Measurements from ENCODE around the gene DYNC2I2. TPM values are rescaled to one million over a fixed set of nuclear protein-coding genes. Genes with fewer than 3 reads are reported as not detected.

Gene DYNC2I2
- total RNA-seq, 3 donors from 2014 or later = 27.4 to 37.4 (median 32.0) TPM

DNA sequence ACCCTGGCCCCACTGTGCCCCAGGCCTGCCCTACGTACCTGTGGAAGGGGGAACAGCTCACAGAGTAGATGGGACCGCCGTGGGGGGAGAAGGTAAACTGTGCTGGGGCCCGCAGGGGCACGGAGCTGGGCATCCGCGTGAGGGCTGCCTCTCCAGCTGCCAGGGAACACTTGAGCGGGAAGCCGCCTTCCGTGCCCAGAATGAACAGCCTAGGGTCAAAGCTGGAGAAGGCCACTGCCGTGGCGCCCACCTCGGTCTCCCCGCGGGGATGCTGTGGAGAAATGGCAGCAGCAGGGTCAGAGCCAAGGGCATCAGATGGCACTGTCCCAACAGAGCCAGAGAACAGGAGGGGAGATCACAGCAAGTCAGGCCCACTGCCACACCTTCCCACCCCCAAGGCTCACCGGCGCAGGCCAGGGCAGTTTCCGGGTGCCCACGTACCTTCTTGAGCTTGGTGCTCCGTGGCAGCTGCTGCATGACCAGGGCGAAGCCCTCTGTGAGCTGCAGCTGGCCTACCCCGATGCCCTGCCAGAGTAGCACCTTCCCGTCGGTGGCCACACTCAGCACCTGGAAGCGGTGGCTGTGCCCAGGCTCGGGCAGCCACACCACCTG, 21.9 kb downstream of the DYNC2I2 start:
- no peak for ATAC-seq
- Mint-ChIP-seq H3K4me3 (no peak overlapping the region), H3K9me3 (no peaks in the 10 kb centered on the region), H3K36me3 (ENCODE audit: insufficient read depth) (peaks cover 13% of the 10 kb centered on the region), H3K27me3 (ENCODE audit: low read depth) (no peaks in the 10 kb centered on the region), H3K4me1 (ENCODE audit: low read depth) (no peaks in the 10 kb centered on the region)
- DNase-seq = no peak

DNA sequence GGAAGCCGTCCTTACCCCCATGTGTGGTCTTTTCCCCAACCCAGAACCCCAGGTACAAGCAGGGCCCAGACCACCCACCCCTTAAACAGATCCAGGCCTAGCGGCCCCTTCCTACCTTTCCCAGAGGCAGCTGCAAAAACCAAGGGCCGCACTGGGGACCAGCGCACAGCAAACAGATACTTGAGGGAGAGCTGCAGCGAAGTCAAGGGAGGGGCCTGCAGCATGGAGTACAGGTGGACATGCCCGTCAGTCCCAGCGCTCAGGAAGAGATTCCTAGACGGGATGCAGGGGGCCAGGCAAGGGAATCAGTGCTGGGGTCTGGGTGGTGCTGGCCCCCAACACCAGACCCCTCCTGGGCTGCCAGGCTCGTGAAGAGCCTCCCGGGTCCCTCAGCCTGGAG, 22.5 kb downstream of the DYNC2I2 start:
- DNase-seq (no peak), ATAC-seq (no peak)
- no peaks in the 10 kb centered on the region for H3K9me3 Mint-ChIP-seq
- no peak overlapping the region for H3K4me3 Mint-ChIP-seq
- H3K36me3 Mint-ChIP-seq (ENCODE audit: insufficient read depth) = peaks cover 20% of the 10 kb centered on the region
- H3K4me1 Mint-ChIP-seq (ENCODE audit: low read depth) = no peaks in the 10 kb centered on the region
- H3K27me3 Mint-ChIP-seq (ENCODE audit: low read depth) = no peaks in the 10 kb centered on the region

DNA sequence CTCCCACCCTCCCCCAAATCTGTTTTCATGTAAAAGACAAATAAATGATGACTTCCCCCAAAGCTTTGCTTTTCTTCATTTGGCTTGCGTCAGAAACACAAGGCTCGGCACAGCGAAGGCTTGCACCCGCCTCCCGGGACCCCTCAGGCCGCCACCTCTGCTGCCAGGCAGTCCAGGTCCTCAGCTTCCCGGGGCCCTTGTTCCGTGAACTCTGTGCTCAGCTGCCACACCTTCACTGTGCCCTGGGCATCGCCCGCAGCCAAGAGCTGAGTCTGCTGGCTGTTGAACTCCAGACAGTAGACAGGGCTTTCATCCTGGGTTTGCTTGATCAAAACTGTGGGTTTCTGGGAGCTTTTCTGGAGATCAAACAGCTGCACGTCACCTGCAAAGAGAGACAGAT, 23.0 kb downstream of the DYNC2I2 start:
- Mint-ChIP-seq H3K4me1 (ENCODE audit: low read depth) (no peaks in the 10 kb centered on the region), H3K4me3 (no peak overlapping the region), H3K27me3 (ENCODE audit: low read depth) (no peaks in the 10 kb centered on the region), H3K9me3 (no peaks in the 10 kb centered on the region), H3K36me3 (ENCODE audit: insufficient read depth) (peaks cover 22% of the 10 kb centered on the region)
- no peak for ATAC-seq
- no peak for DNase-seq

DNA sequence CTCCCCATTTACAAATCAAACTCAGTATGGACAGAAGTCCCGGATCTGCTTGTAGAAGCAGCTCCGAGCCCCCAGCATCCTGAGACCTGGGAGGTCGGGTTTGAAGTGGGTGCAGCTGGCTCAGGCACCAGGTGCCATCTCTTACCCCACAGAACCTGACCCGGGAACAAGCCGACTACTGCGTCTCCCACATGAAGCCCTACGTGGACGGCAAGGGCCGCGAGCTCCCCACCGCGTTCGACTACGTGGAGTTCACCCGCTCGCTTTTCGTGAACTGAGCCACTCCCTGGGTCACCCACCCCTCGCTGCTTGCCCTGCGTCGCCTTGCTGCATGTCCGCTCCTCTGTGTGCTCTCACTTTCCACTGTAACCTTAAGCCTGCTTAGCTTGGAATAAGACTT, 23.6 kb downstream of the DYNC2I2 start:
- Mint-ChIP-seq H3K27me3 (ENCODE audit: low read depth) (no peaks in the 10 kb centered on the region), H3K4me1 (ENCODE audit: low read depth) (no peaks in the 10 kb centered on the region), H3K9me3 (no peaks in the 10 kb centered on the region), H3K36me3 (ENCODE audit: insufficient read depth) (peaks cover 23% of the 10 kb centered on the region), H3K4me3 (no peak overlapping the region)
- ATAC-seq (no peak), DNase-seq (no peak)

DNA sequence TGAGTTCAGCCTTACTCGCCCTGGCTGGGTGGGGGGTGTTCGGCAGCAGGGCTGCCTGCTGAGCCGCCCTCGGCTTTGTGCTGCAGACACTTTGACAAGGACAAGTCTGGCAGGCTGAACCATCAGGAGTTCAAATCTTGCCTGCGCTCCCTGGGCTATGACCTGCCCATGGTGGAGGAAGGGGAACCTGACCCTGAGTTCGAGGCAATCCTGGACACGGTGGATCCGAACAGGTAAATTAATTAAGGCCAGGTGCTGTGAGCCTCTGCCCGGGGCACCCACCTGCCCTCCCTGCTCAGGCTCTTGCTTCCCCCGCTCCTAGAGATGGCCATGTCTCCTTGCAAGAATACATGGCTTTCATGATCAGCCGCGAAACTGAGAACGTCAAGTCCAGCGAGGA, 24.2 kb downstream of the DYNC2I2 start:
- Mint-ChIP-seq H3K4me3 (no peak overlapping the region), H3K9me3 (no peaks in the 10 kb centered on the region), H3K27me3 (ENCODE audit: low read depth) (no peaks in the 10 kb centered on the region), H3K4me1 (ENCODE audit: low read depth) (no peaks in the 10 kb centered on the region), H3K36me3 (ENCODE audit: insufficient read depth) (peaks cover 28% of the 10 kb centered on the region)
- ATAC-seq = no peak
- DNase-seq = no peak

DNA sequence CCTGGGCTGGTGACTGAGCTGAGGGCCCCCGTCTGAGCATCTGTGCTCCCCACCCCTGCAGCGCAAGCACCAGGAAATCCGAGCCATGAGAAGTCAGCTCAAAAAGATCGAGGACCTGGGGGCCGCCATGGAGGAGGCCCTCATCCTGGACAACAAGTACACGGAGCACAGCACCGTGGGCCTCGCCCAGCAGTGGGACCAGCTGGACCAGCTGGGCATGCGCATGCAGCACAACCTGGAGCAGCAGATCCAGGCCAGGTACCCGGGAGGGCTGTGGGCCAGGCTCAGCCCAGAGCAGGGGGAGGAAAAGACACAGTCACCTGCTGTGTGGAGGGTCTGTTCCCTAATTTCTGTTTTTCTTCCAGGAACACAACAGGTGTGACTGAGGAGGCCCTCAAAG, 24.6 kb downstream of the DYNC2I2 start:
- Mint-ChIP-seq H3K36me3 (ENCODE audit: insufficient read depth) (peaks cover 29% of the 10 kb centered on the region), H3K27me3 (ENCODE audit: low read depth) (no peaks in the 10 kb centered on the region), H3K4me1 (ENCODE audit: low read depth) (no peaks in the 10 kb centered on the region), H3K9me3 (no peaks in the 10 kb centered on the region), H3K4me3 (no peak overlapping the region)
- no peak for DNase-seq
- no peak for ATAC-seq

DNA sequence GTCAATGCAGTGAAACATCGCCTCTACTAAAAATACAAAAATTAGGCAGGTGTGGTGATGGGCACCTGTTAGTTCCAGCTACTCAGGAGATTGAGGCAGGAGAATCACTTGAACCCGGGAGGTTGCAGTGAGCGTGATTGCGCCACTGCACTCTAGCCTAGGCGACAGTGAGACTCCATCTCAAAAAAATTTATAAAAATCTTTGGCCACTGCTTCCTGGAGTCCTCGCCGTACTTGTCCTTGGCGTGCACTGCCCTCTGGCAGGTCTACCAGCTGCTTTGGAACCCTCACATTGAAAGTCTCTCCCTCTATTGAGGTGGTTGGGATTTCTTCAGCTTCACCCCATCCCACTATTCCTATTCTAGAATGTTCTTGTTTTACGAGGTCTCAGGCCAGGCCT, 25.0 kb downstream of the DYNC2I2 start:
- no peak for ATAC-seq
- no peak for DNase-seq
- Mint-ChIP-seq H3K4me1 (ENCODE audit: low read depth) (no peaks in the 10 kb centered on the region), H3K36me3 (ENCODE audit: insufficient read depth) (peaks cover 31% of the 10 kb centered on the region), H3K9me3 (no peaks in the 10 kb centered on the region), H3K4me3 (no peak overlapping the region), H3K27me3 (ENCODE audit: low read depth) (no peaks in the 10 kb centered on the region)

DNA sequence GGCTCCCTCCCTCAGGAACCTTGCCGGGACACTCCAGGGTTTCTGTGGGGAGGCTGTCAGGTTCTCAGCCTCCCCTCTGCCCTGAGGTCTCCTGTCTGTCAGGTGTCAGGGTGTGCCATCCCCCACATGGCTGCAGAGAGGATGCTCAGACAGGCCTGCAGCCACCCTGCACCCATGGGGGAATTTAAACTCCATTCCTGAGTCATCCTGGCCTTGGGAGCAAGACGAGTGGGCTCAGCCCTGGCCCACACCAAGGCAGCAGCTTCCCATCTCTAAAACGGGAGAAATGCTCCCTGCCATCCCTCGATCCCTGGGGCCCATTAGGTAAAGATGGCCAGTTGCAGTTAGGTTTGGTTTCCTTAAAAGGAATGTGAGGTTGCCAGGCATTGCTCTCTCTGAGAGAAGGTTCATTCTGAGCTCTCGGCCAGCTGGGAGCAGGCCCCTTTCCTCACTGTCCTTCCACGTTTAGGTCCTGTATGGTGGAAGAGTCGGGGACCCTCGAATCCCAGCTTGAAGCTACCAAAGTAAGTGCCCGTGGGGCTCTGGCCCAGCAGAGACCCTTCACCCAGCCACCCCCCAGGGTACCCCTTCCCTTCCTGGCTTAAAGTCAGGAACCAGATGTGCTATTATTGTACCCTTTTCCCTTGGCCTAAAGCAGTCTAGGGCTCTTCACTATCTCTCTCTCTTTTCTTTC, 26.6 kb downstream of the DYNC2I2 start:
- Mint-ChIP-seq H3K36me3 (ENCODE audit: insufficient read depth) (peaks cover 39% of the 10 kb centered on the region), H3K27me3 (ENCODE audit: low read depth) (no peaks in the 10 kb centered on the region), H3K4me1 (ENCODE audit: low read depth) (no peaks in the 10 kb centered on the region), H3K4me3 (no peak overlapping the region), H3K9me3 (no peaks in the 10 kb centered on the region)
- DNase-seq = no peak
- no peak for ATAC-seq

DNA sequence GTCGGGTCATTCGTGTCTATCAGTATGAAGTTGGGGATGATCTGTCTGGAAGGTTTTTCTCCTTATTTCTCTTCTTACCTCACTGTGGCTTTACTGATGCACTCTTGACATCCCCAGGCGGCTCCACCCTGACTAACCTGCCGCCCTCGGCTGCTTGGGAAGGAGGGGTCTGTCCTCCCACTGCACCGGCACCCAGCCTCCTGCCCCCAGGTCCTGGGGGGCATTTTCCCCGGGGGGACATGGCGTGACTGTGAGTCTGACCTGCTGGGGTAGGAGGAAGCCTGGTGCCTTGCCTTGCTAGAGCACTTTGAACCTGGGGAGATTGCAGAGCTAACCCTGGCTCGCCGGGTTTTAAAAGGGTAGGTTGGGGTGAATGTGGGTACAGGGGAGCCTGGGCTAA, 27.5 kb downstream of the DYNC2I2 start:
- H3K4me1 Mint-ChIP-seq (ENCODE audit: low read depth) = no peaks in the 10 kb centered on the region
- ATAC-seq (no peak), DNase-seq (no peak)
- no peaks in the 10 kb centered on the region for H3K9me3 Mint-ChIP-seq
- H3K36me3 Mint-ChIP-seq (ENCODE audit: insufficient read depth) = peaks cover 48% of the 10 kb centered on the region
- no peak overlapping the region for H3K4me3 Mint-ChIP-seq
- H3K27me3 Mint-ChIP-seq (ENCODE audit: low read depth) = no peaks in the 10 kb centered on the region

DNA sequence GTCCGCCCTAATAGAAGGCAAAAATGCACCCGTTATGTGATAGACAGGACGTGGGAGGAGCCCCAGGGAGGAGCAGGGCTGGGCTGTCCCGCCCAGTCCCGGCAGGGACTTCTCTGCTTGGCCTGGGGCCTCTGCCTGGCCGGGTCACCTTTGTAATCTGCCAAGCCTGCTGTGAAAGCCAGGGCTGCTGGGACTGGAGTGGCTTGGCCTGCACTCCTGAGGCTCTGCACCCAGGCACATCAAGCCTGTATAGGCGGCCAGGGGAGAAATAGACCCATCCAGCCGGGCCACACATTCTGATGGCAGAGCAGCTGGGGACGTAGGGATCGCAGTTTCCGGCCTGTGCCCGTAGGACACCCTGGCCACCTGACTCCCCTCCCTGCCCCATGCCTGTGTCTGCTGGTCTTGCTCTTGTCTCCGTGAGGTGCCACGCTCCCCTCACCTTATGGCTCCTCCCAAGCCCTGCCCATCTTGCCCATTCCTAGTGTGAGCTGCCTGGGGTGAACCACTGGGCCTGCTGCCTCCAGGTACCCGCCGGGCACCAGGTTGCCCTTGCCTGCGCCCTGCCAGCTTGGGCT, 28.1 kb downstream of the DYNC2I2 start:
- H3K4me3 Mint-ChIP-seq = no peak overlapping the region

DNA sequence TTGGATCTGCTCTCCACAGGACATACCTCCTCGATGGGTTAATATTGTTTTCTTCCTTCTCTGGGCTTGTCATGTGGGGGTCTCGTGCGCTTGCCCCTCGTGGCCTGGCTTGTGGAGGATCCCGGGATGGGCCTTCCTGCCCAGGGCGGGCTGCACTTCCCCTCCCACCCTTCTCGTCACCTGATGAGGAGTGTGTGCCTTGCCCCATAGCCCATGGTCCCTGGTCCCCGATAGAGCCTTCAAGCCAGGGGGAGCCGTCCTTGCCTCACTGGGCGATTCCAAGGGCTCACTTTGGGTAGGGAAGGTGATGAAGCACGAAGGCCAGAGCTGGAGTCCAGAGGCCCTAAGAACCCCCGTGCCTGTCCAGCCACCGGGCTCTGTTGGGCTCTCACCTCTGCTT, 28.7 kb downstream of the DYNC2I2 start:
- H3K9me3 Mint-ChIP-seq = no peaks in the 10 kb centered on the region
- ATAC-seq (no peak), DNase-seq (no peak)
- no peaks in the 10 kb centered on the region for H3K27me3 Mint-ChIP-seq (ENCODE audit: low read depth)
- H3K4me3 Mint-ChIP-seq = no peak overlapping the region
- no peaks in the 10 kb centered on the region for H3K4me1 Mint-ChIP-seq (ENCODE audit: low read depth)
- H3K36me3 Mint-ChIP-seq (ENCODE audit: insufficient read depth) = peaks cover 44% of the 10 kb centered on the region

More for the DNA sequence above, 28.1 kb downstream of the DYNC2I2 start:
- no peaks in the 10 kb centered on the region for H3K4me1 Mint-ChIP-seq (ENCODE audit: low read depth)
- no peaks in the 10 kb centered on the region for H3K9me3 Mint-ChIP-seq
- H3K27me3 Mint-ChIP-seq (ENCODE audit: low read depth) = no peaks in the 10 kb centered on the region
- ATAC-seq (no peak), DNase-seq (no peak)
- H3K36me3 Mint-ChIP-seq (ENCODE audit: insufficient read depth) = peaks cover 49% of the 10 kb centered on the region

DNA sequence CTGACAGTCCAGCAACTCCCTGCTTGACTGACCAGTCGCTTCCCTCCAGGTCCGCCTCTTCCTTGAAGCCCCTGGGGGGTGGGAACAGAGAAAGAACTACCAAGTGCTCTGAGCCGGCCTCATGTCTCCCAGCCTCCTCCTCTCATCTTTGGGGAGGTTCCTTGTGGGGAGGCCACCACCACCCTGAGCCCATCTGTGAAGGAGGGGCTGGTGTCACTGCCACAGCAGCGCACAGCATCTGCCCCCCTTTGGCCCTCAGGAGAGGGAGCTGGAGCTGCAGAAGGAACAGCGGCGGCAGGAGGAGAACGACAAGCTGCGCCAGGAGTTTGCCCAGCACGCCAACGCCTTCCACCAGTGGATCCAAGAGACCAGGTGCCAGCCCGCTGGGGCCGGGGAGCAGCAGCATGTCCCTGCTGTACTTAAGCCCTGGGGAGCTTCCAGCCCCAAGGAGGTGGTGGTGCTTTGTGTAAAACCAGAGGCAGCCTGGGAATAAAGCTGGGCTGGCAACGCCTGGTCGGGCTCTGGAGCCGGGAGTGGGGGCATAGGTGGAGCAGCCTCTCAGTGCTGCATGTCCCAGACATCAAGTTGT, 29.4 kb downstream of the DYNC2I2 start:
- H3K27me3 Mint-ChIP-seq (ENCODE audit: low read depth) = no peaks in the 10 kb centered on the region
- ATAC-seq = no peak

DNA sequence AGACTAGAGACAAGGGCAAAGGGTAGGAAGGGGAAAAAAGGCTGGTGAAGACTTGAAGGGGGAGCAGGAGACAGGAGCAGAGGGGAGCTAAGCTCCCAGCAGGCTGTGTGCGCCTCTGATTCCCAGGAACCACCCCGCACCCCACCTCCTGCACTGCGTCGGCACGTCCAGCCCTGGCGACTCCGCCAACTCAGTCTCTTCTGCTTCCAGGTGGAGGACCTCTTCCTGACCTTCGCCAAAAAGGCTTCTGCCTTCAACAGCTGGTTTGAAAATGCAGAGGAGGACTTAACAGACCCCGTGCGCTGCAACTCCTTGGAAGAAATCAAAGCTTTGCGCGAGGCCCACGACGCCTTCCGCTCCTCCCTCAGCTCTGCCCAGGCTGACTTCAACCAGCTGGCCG, 30.5 kb downstream of the DYNC2I2 start:
- peaks cover 41% of the 10 kb centered on the region for H3K36me3 Mint-ChIP-seq (ENCODE audit: insufficient read depth)
- no peak for ATAC-seq
- no peaks in the 10 kb centered on the region for H3K27me3 Mint-ChIP-seq (ENCODE audit: low read depth)

More for the DNA sequence above, 29.4 kb downstream of the DYNC2I2 start:
- H3K4me3 Mint-ChIP-seq = no peak overlapping the region
- peaks cover 42% of the 10 kb centered on the region for H3K36me3 Mint-ChIP-seq (ENCODE audit: insufficient read depth)
- no peak for DNase-seq
- no peaks in the 10 kb centered on the region for H3K9me3 Mint-ChIP-seq
- no peaks in the 10 kb centered on the region for H3K4me1 Mint-ChIP-seq (ENCODE audit: low read depth)

DNA sequence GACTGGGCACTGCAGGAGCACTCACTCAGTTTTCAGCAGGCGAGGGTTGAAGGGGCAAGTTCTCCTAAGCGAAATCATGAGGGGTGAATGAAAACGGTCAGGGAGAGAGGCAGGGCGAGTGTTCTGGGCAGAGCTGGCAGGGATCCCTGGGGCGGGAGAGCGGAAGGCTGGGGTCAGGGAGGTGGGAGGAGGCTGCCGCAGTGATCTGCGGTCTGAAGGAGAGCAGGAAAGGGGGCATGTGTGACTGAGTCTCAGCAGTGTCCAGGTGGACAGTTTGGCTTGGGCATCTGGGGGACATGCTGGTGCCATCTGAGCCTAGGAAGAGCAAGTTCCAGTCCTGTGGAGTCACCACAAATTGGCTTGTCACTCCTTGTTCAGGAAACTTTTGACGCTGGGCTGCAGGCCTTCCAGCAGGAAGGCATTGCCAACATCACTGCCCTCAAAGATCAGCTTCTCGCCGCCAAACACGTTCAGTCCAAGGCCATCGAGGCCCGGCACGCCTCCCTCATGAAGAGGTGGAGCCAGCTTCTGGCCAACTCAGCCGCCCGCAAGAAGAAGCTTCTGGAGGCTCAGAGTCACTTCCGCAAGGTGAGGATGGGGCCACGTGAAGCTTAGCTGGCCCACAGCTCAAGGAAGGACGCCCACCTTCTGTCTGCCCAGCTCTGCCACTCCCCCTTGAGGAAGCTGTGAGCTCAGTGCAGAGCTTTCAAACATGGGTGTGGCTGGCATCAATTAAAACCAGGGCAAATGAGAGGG, 31.1 kb downstream of the DYNC2I2 start:
- no peaks in the 10 kb centered on the region for H3K9me3 Mint-ChIP-seq
- H3K4me1 Mint-ChIP-seq (ENCODE audit: low read depth) = no peaks in the 10 kb centered on the region
- no peak overlapping the region for H3K4me3 Mint-ChIP-seq
- ATAC-seq = no peak
- peaks cover 46% of the 10 kb centered on the region for H3K36me3 Mint-ChIP-seq (ENCODE audit: insufficient read depth)
- no peak for DNase-seq
- H3K27me3 Mint-ChIP-seq (ENCODE audit: low read depth) = no peaks in the 10 kb centered on the region

More for the DNA sequence above, 30.5 kb downstream of the DYNC2I2 start:
- Mint-ChIP-seq H3K4me3 (no peak overlapping the region), H3K4me1 (ENCODE audit: low read depth) (no peaks in the 10 kb centered on the region), H3K9me3 (no peaks in the 10 kb centered on the region)
- DNase-seq = no peak
